Measurements from ENCODE around the gene MAPKBP1. TPM values are rescaled to one million over a fixed set of nuclear protein-coding genes. Genes with fewer than 3 reads are reported as not detected.

Gene MAPKBP1
- total RNA-seq, 2 donors from 2014 or later = 13.9 to 19.0 TPM

DNA sequence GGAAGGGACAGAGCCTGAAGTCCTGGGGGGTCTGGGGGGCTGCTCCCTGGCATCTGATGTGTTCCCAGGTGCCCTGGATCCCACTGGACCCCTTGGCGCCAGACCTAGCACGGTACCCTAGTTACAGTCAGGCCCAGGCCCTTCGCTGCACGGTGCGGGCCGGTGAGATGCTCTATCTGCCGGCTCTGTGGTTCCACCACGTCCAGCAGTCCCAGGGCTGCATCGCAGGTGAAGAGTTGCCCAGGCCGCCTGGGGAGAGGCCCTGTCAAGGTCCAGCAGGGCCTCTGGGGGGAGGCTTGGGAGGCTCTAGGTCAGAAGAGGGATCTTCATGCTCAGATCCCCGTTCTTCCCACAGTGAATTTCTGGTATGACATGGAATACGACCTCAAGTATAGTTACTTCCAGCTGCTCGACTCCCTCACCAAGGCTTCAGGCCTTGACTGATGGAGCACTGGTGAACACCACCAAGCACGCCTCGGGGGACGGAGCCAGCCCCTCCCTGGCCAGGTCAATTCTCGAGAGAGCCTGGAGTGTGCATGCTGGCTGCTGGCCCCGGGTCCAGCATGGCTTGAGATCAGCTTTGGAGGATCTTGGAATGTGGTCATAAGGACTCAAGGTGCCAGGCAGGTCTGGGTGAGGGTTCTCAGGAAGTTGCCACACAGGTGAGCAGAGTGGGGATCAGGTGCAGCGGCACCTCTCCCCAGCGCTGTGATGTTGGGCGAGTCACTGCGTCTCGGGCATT, 62.6 kb downstream of the MAPKBP1 start:
- ATAC-seq (no peak), DNase-seq (no peak)
- intact Hi-C loops (cut with DNase I) = no loop called here

DNA sequence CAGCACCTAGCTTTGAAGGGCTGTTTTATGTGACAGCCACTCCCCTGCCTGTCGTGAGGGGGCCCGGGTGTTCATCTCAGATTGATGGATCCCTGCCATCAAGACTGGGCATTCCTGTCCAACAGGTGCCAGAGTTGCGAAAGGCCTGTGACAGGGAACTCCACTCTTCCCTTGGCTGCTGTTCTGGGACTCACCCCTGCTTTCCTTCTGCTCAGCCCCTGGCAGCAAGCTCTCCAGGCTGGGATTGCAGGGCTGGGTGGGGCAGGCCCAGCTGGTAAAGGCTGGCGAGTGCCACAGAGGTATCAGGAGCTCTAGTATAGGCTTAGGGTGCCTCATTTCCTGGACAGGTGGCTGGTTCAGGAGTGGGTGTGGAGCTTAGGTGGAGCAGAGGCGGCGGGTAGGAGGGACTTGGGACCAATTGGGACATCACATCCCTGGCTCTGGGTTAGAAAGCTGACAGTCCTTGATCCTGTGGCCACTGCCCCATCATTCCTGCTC, 64.2 kb downstream of the MAPKBP1 start, which contains the start of gene PLA2G4B:
TSS of gene PLA2G4B (plus strand) at position 448 of the 498 bp plus-strand sequence. CDS start 67 bp downstream, outside the sequence.
- DNase-seq = no peak
- ATAC-seq = no peak
- intact Hi-C loops (cut with DNase I) = no loop called here

DNA sequence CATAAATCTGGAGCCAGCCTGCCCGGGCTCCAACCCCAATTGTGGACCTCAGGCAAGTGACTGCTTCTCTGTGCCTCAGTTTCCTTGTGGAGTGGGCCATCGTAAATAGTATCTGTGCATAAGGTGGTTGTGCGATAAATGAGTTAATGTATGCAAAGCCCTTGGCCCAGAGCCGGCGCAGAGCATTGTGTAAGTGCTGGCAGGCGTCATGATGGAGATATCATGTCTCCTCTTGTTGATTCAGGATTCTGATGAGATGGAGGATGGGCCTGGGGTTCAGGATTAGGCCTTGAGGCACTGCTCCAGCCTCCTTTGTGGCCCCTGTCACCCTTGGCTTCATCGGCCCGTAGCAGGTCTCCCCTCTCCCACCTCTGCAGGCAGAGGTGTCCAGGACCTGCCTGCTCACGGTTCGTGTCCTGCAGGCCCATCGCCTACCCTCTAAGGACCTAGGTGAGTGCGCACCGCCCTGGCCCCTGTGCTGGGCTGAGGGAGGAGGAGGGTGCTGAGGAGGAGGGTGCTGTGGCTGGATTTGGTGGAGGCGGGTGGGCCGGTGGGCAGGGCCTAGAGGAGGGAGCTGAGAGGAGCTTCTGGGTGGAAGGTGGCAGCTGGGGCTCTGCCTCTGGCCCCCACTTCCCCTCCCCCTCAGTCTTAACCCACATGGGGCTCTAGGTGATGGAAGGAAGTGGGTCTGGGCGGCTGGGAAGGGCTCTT, 65.7 kb downstream of the MAPKBP1 start:
- DNase-seq = no peak
- ATAC-seq = no peak
- intact Hi-C loops (cut with DNase I) = no loop called here

DNA sequence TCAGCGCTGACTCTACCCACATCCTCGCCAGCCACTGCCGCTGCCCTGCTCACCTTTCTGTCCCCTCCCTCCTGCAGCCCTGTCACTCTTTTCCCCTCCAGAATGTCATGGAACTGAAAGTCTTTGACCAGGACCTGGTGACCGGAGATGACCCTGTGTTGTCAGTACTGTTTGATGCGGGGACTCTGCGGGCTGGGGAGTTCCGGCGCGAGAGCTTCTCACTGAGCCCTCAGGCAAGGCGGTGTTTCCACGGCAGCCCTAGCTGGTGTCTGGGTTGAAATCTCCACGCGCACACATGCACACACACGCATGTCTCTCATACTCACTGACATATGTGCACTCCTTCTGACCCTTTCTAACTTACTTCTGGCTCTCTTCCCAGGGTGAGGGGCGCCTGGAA, 66.4 kb downstream of the MAPKBP1 start:
- no peak for DNase-seq
- no peak for ATAC-seq
- intact Hi-C loops (cut with DNase I) = no loop called here

DNA sequence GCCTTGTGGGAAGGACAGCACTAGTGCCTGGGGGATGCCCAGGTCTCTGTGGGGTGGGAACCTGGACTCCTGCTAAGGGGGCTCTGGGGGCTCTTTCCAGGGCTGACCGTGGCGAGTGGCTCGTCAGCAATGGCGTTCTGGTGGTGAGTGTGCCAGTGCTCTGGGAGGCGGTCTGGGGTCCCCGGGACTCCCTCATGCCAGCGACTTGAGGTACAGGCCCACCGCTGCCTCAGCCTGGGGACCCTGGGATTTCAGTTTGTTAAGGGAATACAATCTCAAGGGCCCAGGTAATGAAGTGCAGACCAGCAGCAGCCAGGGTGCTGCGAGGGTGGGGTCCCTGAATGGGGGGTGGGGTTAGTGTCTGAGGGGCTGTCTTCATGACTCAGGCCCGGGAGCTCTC, 66.8 kb downstream of the MAPKBP1 start:
- ATAC-seq (no peak), DNase-seq (no peak)
- intact Hi-C loops (cut with DNase I) = no loop called here

DNA sequence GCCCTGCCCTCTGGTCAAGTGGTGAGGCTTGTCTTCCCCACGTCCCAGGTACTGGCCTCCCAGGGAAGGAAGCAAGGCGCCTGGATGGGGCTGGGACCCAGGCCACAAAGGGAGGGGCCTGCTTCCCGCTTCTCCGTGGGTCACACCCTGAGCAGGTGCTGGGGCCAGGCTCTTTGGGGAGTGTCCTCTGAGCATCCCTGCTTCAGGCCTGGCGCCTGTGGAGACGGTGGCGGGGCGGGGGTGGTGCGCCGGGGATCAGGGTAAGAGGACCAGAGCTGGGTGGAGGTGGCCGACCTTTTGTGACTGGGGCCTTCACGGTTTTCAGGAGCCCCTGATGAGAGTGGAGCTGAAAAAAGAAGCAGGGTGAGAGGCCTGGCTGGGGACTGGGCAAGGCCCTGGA, 67.9 kb downstream of the MAPKBP1 start:
- DNase-seq (no peak), ATAC-seq (no peak)
- intact Hi-C loops (cut with DNase I) = no loop called here

DNA sequence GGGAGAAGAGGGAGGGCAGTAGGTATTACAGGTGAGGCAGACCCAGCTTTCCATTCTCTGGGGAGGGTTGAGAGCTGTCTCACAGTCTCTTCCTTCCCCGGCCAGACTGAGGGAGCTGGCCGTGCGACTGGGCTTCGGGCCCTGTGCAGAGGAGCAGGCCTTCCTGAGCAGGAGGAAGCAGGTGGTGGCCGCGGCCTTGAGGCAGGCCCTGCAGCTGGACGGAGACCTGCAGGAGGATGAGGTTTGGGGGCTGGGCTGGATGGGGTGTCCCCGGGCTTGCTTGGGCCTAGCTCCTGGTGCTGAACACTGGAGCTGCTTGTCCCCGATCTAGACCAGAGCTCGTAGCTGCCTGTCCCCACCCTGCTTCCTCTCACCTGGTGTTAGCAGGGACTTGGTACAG, 69.3 kb downstream of the MAPKBP1 start:
- intact Hi-C loops (cut with DNase I) = no loop called here
- DNase-seq (no peak), ATAC-seq (no peak)

DNA sequence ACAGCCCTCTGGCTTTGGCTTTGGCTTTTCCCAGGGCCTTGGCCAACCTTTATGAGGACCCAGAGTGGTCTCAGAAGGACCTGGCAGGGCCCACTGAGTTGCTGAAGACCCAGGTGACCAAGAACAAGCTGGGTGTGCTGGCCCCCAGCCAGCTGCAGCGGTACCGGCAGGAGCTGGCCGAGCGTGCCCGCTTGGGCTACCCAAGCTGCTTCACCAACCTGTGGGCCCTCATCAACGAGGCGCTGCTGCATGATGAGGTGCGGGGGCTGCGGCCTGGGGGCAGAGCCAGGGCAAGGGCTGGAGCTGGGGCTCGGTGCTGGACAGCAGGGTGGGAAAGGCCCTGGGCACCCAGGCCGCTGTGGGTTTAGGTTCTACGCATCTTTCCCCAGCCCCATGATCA, 70.5 kb downstream of the MAPKBP1 start:
- no peak for DNase-seq

DNA sequence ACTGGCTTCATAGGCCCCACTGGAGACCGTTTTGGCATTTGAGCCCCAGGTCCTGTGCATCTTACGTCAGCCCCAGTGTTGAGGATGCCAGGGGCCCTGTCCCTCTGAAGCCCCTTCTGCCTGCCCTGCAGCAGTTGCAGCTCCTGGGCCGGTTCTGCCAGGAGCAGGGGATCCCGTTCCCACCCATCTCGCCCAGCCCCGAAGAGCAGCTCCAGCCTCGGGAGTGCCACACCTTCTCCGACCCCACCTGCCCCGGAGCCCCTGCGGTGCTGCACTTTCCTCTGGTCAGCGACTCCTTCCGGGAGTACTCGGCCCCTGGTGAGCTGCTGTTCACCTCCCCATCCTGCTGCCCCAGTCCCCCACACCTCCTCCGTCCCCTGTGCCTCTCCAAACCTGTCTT, 72.9 kb downstream of the MAPKBP1 start:
- DNase-seq (no peak), ATAC-seq (no peak)
- intact Hi-C loops (cut with DNase I) = no loop called here

More for the DNA sequence above, 70.5 kb downstream of the MAPKBP1 start:
- ATAC-seq = no peak
- intact Hi-C loops (cut with DNase I) = no loop called here

DNA sequence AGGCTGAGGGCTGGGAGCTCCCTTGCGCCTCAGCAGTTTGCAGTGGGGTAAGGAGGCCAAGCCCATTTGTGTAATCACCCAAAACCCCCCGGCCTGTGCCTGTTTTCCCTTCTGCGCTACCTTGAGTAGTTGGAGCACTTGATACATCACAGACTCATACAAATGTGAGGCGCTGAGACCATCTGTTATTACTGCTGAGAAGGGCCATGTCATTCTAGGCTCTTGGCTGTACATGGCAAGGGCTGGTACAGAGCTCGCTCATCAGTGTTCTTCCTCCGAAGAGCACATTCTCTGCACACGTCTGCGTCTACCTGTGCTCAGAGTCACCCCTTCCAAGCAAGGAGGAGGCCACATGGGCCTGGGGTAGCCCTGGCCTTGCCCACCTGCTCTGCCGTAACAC, 73.7 kb downstream of the MAPKBP1 start:
- intact Hi-C loops (cut with DNase I) = no loop called here
- ATAC-seq (no peak), DNase-seq (no peak)

DNA sequence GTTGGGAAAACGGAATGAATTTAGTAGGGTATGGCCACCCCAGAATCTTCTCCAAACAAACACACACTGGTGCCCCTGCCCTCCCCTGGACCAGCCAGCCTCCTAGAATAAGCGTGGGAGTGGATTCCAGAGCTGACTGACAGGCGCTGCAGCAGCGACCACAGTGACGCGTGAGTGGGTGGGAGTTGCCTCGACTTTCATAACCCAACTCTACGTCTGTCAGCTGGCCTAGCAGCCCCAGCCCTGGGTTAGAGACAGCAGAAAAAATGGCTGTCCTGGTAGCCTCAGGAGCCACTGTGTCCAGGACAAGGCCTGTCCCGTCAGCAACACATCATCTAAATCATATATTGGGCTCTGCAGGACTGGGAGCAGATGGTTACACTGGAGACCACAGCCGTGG, 74.3 kb downstream of the MAPKBP1 start:
- intact Hi-C loops (cut with DNase I) = no loop called here
- DNase-seq (no peak), ATAC-seq (no peak)

DNA sequence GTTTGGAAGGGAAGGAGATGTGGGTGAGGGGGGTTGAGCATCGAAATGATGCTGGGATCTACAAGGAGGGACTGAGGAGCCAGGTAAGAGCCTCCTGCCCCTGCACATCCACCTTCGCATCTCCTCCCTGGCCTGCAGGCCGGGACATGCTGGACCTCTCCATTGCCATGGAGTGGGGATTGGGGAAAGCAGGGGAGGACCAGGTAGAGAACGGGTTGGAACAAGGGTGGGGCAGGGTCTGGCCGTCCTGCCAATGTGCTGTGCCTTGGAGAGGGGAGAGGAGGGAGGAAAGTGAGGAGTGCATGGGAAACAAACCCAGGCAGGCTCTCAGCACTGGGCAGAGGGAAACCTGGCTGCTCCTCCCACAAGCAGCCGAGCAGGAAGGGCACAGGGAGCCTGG, 74.9 kb downstream of the MAPKBP1 start:
- no peak for ATAC-seq

DNA sequence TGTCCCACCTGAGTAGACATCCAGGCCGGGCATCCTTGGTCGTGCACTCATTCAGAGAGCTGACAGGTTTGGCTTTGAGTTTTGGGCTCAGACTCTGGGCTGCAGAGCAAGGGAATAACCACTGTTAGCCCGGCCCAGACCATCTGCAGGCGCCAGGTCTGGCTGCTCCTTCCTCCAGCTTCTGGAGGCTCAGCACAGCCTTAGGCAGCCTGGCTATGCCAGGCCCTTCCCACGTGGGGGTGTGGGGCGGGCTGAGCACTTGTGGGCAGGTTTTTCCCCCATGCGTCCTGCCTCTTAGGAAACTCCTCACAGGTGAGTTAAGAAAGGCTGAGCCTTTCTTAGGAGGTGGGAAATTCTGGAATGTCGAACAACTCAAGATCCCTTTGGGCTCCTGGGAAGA, 75.6 kb downstream of the MAPKBP1 start:
- intact Hi-C loops (cut with DNase I) = no loop called here
- peak in 1 of 2 donors; percentile 21 for ATAC-seq
- DNase-seq = no peak

More for the DNA sequence above, 74.9 kb downstream of the MAPKBP1 start:
- DNase-seq = no peak
- intact Hi-C loops (cut with DNase I) = no loop called here

DNA sequence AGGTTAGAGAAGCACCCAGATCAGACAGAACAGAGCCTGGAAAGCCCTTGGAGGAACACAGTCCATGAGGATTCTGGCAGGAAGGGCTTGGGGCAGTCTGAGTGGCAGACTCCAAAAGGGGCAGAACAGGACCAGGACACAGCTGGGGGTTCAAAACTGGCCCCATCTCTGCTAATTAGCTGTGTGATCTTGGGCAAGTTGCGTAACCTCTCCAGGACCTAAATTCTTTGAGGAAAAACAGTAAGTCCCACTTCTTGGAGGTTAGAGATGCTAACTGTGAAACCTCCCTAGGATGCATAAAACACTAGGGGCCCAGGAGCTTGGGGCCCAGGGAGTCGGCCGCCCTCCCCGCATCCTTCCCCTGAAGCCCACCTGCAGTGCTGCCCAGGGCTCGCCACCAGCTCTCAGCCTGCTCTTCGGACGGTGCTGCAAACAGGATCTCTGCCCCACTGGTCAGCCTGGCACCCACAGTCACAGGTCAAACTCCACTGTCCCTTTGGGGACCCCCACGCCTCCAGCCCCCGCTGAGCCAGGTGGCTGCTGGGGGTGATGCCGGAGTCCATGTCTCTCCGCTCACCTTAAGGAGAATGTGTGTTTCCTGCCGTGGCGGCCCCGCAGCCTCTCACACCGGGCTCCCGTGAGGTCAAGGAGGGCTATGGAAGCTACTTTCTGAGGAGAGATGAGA, 76.3 kb downstream of the MAPKBP1 start:
- intact Hi-C loops (cut with DNase I) = no loop called here
- ATAC-seq (no peak), DNase-seq (no peak)

DNA sequence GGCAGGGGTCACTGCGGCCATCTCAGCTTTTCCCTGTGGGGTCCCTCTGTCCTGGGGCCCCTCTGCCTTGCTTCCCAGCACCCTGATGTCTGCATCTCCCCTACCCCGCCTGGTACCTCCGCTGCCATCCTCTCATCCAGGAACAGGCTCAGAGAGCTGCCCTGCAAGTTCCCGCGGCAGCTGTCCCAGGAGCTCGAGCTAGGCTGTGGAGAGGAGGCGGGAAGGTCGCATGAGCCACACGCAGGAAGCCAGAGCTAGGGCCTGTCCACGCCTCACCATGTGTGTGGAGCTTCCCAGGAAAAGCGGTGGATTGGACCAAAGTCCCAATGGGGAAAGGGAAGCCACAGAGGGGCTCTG, 76.9 kb downstream of the MAPKBP1 start:
- DNase-seq (no peak), ATAC-seq (no peak)
- intact Hi-C loops (cut with DNase I) = no loop called here

DNA sequence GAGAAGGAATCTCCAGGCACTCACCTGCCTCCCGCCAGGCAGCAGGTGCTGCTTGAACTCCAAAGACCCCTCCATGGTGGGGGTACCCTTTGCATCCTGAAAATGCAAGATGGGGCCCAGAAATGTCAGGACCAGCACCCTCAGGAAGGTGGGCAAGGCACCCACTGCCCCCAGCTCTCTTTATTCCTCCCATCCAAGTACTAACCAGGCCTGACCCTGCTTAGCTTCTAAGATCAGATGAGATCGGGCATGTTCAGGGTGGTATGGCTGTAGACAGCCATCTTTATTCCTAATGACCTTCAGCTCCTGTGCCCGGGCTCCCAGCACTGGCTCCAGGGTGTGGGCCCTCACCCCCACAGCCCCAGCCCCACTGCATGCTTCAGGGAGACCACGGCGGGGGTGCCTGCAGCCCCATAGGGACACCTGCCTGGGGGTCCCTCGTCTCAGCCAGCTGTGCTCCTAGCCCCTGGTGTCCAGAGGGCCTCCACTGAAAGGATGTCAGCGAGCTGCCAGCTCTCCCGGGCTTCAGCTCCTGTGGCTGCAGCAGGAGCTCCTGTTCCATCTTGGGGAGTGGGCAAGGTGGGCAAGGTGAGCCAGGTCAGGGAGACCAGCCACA, 77.6 kb downstream of the MAPKBP1 start:
- DNase-seq (no peak), ATAC-seq (no peak)
- intact Hi-C loops (cut with DNase I) = no loop called here

DNA sequence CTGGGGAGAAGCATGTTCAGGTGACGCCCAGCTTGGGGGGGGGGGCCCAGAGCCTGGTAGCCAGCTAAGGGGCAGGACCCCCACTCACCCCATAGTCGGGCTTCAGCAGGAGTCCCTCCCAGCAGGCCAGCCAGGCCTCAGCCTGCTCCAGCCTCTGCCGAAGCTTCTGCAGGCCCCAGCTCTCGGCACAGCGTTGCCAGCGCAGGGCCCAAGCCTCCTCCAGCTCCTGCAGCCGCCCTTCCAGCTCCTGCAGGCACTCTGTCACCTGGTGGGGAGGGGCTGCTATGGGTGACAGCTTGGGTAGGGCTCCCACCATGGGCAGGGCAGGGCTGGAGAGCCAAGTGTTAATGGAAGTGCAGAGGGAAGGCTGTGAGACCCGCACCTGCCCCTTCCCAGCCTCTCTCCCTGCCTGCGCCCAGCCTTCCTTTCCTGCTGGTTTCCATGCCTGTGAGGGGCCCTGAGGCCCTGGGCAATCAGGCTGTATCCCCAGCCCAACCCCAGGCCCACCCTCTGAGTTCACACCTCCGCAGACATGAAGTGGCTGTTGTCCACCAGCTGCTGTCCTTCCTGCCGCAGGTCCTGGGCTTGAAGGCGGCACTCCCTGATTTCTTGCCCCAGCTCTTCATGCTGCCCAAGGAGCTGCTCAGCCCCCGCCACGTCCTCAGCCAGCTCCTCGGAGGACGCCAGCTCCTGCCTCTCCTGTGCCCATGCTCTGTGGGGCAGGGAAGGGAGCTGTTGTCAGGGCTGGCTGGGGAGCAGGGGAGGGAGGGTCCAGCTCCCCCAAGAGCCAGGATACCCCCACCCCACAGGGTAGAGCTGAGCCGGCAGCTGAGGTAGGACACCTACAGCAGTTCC, 78.7 kb downstream of the MAPKBP1 start:
- no peak for DNase-seq
- intact Hi-C loops (cut with DNase I) = no loop called here
- no peak for ATAC-seq

DNA sequence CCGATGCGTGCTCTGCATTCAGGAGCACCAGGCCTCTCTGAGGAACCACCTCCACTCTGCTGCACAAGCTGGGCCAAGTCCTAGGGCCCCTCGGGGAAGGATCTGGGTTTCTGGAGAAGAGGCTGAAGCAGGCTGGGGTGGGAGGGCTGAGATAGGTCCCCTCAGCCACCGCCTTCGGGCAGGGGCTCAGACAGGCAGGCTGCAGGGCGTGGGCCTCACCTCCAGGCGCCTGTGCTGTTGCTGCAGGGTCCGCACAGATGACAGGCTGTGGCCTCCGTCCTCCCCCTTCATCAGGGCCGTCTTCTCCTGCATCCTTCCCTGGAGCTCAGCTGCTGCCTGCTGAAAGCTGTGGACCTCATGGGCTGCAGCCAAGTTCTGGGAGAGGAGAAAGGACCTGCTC, 79.5 kb downstream of the MAPKBP1 start:
- ATAC-seq (no peak), DNase-seq (no peak)
- intact Hi-C loops (cut with DNase I) = no loop called here

DNA sequence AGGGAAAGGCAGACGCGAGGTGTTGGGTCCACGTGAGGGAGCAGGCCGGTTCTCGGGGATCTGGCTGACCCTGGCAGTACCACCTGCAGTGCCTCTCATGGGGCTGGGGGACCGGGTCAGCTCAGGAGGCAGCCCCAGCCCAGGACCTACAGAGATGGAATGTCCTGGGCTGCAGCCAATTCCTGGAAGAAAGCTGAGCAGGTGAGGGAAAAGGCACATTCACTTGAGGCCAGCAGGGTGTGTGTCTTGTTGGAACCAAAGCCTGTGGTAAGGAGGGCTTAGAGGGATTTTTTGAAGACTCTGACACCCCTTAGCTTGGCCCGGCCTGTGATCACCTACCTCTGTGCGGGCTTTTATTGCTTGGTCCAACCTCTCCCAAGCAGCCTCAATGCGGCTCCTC, 80.2 kb downstream of the MAPKBP1 start:
- DNase-seq = no peak
- intact Hi-C loops (cut with DNase I) = no loop called here
- no peak for ATAC-seq
